Sigmoid colon (tissue), 7 donors: ENCODE measurements around the gene CD163. TPM values are rescaled to one million over a fixed set of nuclear protein-coding genes. Genes with fewer than 3 reads are reported as not detected.

Source experiments
- DNase-seq: peaks from one replicate; pipeline ENCODE4 v3.0.0-alpha.2; 2019
- H3K27ac ChIP-seq, 4 donors: fragments of 200-600 bp; sonication (generic); one replicate each; pipeline ENCODE4 v1.5.1; 2016 to 2019; ENCODE audit warnings: mild to moderate bottlenecking in 1 of 4
- H3K27me3 ChIP-seq, 3 donors: fragments of 200-600 bp; sonication (generic); one replicate each; pipeline ENCODE4 v1.5.1; 2019; ENCODE audit warnings: mild to moderate bottlenecking in 1 of 3
- H3K36me3 ChIP-seq, 4 donors: fragments of 200-600 bp; sonication (generic); one replicate each; pipeline ENCODE4 v1.5.1; 2016 to 2019
- H3K4me1 ChIP-seq, 4 donors: fragments of 200-600 bp; sonication (generic); one replicate each; pipeline ENCODE4 v1.5.1; 2017 to 2019
- H3K4me3 ChIP-seq, 4 donors: fragments of 200-600 bp; sonication (generic); one replicate each; pipeline ENCODE4 v1.5.1; 2017 to 2019; ENCODE audit warnings: mild to moderate bottlenecking in 2 of 4, moderate library complexity in 1 of 4
- H3K9me3 ChIP-seq, 4 donors: fragments of 200-600 bp in 3 of 4; sonication (generic) in 3 of 4; one replicate each; pipeline versions ENCODE4 v1.5.1 to v1.6.1; 2013 to 2019
- EP300 ChIP-seq, 4 donors: sonication (generic); formaldehyde crosslinking; IDR thresholded peaks; one replicate each; pipeline ENCODE4 v1.6.1; 2017; ENCODE audit warnings: antibody characterized with exemption in 4 of 4
- POLR2A ChIP-seq, 2 donors: fragments of 450-650 bp; IDR thresholded peaks; one replicate each; pipeline ENCODE4 v1.6.1; 2016; ENCODE audit warnings: antibody characterized with exemption in 2 of 2, mild to moderate bottlenecking in 2 of 2, moderate library complexity in 2 of 2
- POLR2AphosphoS5 ChIP-seq, 4 donors: sonication (generic); formaldehyde crosslinking; IDR thresholded peaks; one replicate each; pipeline ENCODE4 v1.6.1; 2017; ENCODE audit warnings: antibody characterized with exemption in 4 of 4
- WGBS, 2 donors: extraction: QIAGEN DNeasy Blood & Tissue Kit; methylation state at CpG; one replicate each; pipeline ENCODE4 v1.1.7; 2013; 5-methylcytosine and 5-hydroxymethylcytosine counted together
- intact Hi-C: fragments of 100-400 bp; cut with DNase I; formaldehyde crosslinking; loops from one replicate; pipeline ENCODE4 v1.15.1; 2023
- polyA plus RNA-seq, 3 donors: library from polyadenylated mRNA; stranded (reverse); fragments of 200-250 nt; gene quantifications; one replicate each; pipeline ENCODE4 v1.2.3, GENCODE V29; 2013
- total RNA-seq, 4 donors: library from RNA; depleted of rRNA; stranded (reverse); fragments of >200 nt; gene quantifications; one replicate each; pipeline ENCODE4 v1.1.0, GENCODE V29; 2016
- TF ChIP-seq, protein P1 (sequence below), 4 experiments: fragments of 450-650 bp in 3 of 4; fragments of 200-600 bp in 1 of 4; IDR thresholded peaks; one replicate each; pipeline ENCODE4 v1.5.1; 2016 to 2019; ENCODE audit warnings: antibody characterized with exemption in 4 of 4, mild to moderate bottlenecking in 3 of 4, moderate library complexity in 2 of 4
- donor health status: healthy with polysubstance abuse.
- donor health status: Bipolar disorder and iron deficiency.
- donor health status: healthy.

CD163 gene
- total and polyA plus RNA-seq, 7 donors: 21.0 to 254 (median 108) TPM

GRCh38 chr12:7486512-7486911 is 17.1 kb downstream of the CD163 start:
- no peak overlapping the region for H3K27ac ChIP-seq
- WGBS, 2 donors: 65 to 85% methylated on average over 6 of the region's 6 CpGs
- intact Hi-C loops: no loop called here

DNA sequence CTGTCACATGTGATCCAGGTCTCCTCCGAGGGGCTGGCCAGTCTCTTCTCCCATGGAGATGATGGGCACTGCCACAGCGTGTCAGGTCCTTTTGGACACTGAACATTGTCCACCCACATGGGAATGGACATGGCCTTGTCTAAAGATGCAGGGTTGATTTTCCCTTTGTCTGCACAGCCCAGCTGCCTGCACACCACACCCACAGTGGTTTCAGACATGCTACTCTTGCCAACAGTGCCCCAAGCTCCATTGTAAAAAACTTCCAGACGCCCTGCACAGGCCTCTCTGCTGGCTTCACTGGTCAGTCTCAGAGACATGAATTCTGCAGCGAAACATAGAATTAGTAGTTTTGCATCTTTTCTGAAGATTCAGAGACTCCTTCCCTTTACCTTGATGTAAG is 18.5 kb downstream of the CD163 start:
- H3K27me3 ChIP-seq: no peaks in the 10 kb centered on the region
- no peaks in the 10 kb centered on the region for H3K9me3 ChIP-seq
- intact Hi-C loops: no loop called here
- no peaks in the 10 kb centered on the region for H3K36me3 ChIP-seq
- no peak for DNase-seq
- TF ChIP-seq POLR2AphosphoS5 (IDR thresholded peaks at IDR 0.05): no peak
- TF ChIP-seq, protein P1, sequence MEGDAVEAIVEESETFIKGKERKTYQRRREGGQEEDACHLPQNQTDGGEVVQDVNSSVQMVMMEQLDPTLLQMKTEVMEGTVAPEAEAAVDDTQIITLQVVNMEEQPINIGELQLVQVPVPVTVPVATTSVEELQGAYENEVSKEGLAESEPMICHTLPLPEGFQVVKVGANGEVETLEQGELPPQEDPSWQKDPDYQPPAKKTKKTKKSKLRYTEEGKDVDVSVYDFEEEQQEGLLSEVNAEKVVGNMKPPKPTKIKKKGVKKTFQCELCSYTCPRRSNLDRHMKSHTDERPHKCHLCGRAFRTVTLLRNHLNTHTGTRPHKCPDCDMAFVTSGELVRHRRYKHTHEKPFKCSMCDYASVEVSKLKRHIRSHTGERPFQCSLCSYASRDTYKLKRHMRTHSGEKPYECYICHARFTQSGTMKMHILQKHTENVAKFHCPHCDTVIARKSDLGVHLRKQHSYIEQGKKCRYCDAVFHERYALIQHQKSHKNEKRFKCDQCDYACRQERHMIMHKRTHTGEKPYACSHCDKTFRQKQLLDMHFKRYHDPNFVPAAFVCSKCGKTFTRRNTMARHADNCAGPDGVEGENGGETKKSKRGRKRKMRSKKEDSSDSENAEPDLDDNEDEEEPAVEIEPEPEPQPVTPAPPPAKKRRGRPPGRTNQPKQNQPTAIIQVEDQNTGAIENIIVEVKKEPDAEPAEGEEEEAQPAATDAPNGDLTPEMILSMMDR (IDR thresholded peaks at IDR 0.05): no peak
- no peak for TF ChIP-seq POLR2A (IDR thresholded peaks at IDR 0.05)
- TF ChIP-seq EP300 (IDR thresholded peaks at IDR 0.05): no peak
- no peak overlapping the region for H3K27ac ChIP-seq
- WGBS, 2 donors: 47 to 53% methylated on average over 4 of the region's 4 CpGs
- H3K4me3 ChIP-seq: no peak overlapping the region
- no peaks in the 10 kb centered on the region for H3K4me1 ChIP-seq

More at GRCh38 chr12:7486512-7486911, 17.1 kb downstream of the CD163 start:
- Histone ChIP-seq H3K36me3 (no peaks in the 10 kb centered on the region), H3K27me3 (no peaks in the 10 kb centered on the region), H3K9me3 (no peaks in the 10 kb centered on the region), H3K4me1 (no peaks in the 10 kb centered on the region), H3K4me3 (no peak overlapping the region)
- DNase-seq: no peak
- TF ChIP-seq POLR2A (IDR thresholded peaks at IDR 0.05) (no peak), EP300 (IDR thresholded peaks at IDR 0.05) (no peak), POLR2AphosphoS5 (IDR thresholded peaks at IDR 0.05) (no peak)
- TF ChIP-seq, protein P1 (IDR thresholded peaks at IDR 0.05): no peak

DNA sequence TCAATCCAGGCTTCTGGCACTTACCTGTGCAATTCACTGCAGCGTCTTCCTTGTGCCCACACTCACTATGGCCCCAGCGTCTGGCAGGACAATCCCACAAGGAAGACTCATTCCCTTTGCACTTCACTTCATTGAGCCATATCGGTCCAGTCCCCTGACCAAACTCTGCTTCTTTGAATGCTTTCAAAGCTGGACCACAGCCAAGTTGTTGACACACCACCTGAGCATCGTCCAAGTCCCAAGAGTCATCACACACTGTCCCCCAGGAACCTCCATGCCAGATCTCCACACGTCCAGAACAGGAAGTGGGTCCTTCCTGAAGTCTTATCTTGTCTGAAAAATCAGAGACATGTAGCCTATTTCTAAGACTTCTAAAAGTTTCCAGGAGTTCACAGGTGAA is 20.2 kb downstream of the CD163 start:
- no peak overlapping the region for H3K27ac ChIP-seq
- DNase-seq: no peak
- TF ChIP-seq EP300 (IDR thresholded peaks at IDR 0.05) (no peak), POLR2A (IDR thresholded peaks at IDR 0.05) (no peak), POLR2AphosphoS5 (IDR thresholded peaks at IDR 0.05) (no peak)
- TF ChIP-seq, protein P1 (IDR thresholded peaks at IDR 0.05): no peak
- no peaks in the 10 kb centered on the region for H3K36me3 ChIP-seq
- no peaks in the 10 kb centered on the region for H3K4me1 ChIP-seq
- H3K9me3 ChIP-seq: no peaks in the 10 kb centered on the region
- no peak overlapping the region for H3K4me3 ChIP-seq
- intact Hi-C loops: no loop called here
- H3K27me3 ChIP-seq: no peaks in the 10 kb centered on the region
- 58 to 62% methylated on average over 5 of the region's 5 CpGs for WGBS, 2 donors

DNA sequence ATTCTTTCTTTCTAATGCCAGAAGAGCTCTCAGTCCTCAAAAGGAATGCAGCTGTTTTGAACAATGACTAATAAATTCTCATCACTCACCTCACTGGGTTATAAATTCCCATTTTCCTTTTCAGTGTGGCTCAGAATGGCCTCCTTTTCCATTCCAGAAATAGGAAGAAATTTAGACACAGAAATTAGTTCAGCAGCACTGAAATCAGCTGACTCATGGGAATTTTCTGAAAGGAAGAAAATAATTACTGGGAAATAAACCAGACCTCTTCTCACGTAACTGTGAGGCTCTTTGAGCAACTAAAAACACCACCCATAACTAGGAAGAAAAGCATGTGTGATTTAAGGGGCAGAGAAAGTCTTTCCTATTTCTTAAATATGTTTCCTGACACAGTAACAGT is 23.8 kb downstream of the CD163 start:
- DNase-seq: no peak
- Histone ChIP-seq H3K36me3 (no peaks in the 10 kb centered on the region), H3K4me3 (no peak overlapping the region), H3K27ac (no peak overlapping the region), H3K4me1 (no peaks in the 10 kb centered on the region), H3K9me3 (no peaks in the 10 kb centered on the region), H3K27me3 (no peaks in the 10 kb centered on the region)
- WGBS, 2 donors: 52 to 53% methylated on average over 1 of the region's 1 CpG
- TF ChIP-seq, protein P1 (IDR thresholded peaks at IDR 0.05): no peak
- no peak for TF ChIP-seq EP300 (IDR thresholded peaks at IDR 0.05)
- intact Hi-C loops: no loop called here

- 86 to 92% methylated on average over 6 of the region's 6 CpGs for WGBS, 2 donors
These were observed 31.5 kb downstream of the CD163 start for GRCh38 chr12:7472060-7472459.

More at GRCh38 chr12:7472060-7472459, 31.5 kb downstream of the CD163 start:
- peak; percentile 64 for DNase-seq
- no peak overlapping the region for H3K4me3 ChIP-seq
- no peak overlapping the region for H3K27ac ChIP-seq
- H3K27me3 ChIP-seq: no peaks in the 10 kb centered on the region
- no peak for TF ChIP-seq POLR2AphosphoS5 (IDR thresholded peaks at IDR 0.05)
- no peaks in the 10 kb centered on the region for H3K36me3 ChIP-seq
- H3K4me1 ChIP-seq: no peaks in the 10 kb centered on the region
- intact Hi-C loops: no loop called here
- H3K9me3 ChIP-seq: no peaks in the 10 kb centered on the region
